Midbrain (tissue), 1 donor: Measurements from ENCODE around the gene CHGA.

Source experiments
- DNase-seq: peaks from one replicate; lab custom pipeline; 2025; lab: John Stamatoyannopoulos, UW

Gene CHGA

DNA sequence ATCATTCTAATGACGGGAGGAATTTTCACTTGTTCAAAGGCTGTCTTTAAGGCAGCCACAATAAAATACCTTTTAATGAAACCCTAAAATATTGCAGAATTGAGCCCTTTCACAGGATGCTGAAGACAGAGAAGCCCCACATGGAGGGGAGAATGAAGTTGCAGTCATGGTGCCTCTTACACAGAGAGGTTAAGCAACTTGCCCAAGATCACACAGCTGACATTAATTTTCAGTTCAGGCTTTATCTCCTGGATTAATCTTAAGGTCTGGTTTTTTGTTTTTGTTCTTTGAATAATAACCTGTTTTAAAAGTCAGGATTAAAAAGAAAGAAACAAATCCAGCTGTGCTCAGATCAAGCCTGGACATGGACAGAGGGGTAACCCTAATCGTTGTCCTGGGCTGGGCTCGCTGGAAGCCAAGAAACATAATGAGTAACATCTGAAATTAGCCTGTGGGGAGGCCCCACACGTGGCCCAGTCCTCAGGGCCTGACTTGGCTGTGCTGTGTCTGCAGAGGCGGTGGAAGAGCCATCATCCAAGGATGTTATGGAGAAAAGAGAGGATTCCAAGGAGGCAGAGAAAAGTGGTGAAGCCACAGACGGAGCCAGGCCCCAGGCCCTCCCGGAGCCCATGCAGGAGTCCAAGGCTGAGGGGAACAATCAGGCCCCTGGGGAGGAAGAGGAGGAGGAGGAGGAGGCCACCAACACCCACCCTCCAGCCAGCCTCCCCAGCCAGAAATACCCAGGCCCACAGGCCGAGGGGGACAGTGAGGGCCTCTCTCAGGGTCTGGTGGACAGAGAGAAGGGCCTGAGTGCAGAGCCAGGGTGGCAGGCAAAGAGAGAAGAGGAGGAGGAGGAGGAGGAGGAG, 8.0 kb downstream of the CHGA start:
- no peak for DNase-seq

DNA sequence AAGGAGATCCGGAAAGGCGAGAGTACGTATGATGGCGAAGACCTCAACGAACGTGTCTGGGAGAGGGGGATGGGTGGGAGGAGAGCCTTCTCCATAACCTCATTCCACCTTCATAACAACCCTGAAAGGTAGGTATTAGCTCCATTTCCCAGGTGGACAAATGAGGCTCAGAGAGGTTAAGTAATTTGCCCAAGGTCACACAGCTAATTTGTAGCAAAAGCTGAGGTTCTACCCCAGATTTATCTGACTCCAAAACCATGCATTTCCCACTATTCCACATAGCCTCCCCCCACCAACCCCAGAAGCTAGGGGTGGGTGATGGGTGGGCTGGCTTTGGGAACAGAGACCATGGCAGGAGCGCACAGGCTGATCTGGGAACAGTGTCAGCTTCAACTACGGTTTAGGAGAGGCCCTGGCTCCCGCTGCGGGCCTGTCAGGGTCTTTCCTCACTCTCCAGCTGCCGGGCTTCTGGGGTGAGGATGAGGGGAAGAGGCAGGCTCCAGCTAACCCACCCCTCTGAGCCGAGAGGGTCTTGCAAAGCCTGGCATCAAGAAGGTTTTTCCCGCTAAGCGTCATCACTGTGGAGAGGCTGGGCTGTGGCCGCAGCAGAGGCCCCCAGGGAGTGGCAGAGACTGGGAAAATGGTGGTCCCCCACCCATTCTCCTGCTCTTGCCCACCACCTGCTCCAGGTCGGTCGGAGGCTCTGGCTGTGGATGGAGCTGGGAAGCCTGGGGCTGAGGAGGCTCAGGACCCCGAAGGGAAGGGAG, 8.9 kb downstream of the CHGA start:
- no peak for DNase-seq

DNA sequence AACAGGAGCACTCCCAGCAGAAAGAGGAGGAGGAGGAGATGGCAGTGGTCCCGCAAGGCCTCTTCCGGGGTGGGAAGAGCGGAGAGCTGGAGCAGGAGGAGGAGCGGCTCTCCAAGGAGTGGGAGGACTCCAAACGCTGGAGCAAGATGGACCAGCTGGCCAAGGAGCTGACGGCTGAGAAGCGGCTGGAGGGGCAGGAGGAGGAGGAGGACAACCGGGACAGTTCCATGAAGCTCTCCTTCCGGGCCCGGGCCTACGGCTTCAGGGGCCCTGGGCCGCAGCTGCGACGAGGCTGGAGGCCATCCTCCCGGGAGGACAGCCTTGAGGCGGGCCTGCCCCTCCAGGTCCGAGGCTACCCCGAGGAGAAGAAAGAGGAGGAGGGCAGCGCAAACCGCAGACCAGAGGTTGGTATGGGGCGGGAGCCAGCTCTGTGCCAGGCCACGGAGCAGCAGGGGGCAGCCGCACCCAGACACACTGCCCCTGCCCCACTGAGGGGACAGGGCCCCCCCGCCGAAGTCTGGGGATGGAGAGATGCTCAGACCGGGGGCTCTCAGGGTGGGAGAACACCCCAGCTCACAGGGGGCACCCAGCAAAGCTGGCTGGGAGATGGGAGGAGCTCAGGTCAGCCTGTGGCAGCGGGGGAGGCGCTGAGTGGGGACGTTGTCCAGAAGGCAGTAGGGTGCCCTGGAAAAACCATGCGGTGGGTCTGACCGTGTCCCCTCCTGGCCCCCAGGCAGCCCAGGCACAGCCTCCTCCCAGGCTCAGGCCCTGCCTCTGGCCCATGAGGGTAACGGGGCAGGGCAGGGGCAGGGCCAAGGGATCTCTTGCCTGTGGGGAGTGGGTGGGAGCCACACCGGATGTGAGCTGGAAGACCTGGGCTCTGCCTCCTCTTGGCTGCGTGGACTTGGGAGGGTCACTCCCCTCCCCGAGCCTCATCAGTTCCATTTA, 9.8 kb downstream of the CHGA start:
- no peak for DNase-seq

DNA sequence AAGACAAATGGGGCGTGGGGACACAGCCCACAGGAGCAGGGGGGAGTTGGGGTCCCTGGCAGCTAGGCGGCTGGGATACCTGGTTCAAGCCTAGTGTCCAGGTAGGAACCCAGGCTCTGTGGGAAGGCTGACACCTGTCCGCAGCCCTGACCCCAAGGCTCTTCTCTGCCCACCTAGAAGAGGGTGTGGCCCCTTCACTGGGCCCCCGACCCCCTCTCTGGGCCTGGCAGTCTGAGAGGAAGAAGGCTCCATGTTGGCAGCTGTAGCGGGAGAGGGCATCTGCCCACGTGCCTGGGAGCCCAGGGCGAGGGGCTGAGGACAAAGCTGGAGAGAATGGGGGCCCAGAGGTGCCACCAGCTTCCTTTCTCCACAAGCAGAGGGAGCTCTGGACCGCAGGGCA, 10.5 kb downstream of the CHGA start:
- no peak for DNase-seq

DNA sequence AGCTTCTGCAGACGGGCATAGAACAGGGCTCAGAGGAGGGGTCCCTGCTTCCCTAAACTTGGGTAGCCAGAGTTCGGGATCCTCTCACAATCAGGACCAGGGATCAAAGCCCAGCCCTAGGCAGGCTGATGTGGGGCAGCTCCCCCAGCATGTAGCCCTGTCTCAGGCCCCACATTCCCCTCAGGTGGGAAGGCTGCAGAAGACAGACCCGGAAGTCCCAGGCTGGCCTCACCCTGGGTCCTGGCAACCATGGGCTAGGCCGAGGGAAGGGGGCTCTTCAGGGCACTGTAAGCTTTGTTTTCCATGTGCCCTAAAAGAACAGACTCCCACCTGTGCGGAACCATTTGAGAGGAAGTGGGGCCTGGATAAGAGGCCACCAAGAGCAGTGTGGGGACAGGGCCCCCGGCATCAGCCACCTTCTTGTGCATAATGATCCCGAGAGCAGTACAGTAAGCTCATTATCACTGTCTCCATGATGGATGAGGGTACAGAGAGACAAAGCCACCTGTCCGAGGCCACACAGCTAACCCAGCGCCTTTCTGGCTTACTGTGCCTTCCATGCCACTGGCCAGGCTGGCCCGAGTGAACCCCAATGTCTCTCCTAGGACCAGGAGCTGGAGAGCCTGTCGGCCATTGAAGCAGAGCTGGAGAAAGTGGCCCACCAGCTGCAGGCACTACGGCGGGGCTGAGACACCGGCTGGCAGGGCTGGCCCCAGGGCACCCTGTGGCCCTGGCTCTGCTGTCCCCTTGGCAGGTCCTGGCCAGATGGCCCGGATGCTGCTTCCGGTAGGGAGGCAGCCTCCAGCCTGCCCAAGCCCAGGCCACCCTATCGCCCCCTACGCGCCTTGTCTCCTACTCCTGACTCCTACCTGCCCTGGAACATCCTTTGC, 11.5 kb downstream of the CHGA start:
- DNase-seq: no peak

DNA sequence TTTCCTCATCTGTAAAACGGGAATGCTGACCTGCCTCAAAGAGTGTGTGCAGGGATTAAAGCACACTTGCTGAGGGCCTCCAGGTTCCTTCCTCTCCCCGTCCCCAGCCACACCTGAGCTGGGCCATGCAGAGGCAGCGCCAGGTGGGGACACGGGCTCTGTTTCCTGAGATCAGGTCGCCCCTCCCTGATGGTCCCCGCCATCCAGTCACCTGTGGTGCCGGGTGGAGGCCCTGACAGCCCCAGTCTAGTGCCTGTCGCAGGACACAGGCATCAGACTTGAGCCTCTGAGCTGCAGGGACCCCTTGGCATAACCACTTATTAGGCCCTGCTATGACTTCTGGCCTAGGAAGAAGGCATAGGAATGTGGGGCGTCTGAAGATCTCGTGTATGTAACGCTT, 12.5 kb downstream of the CHGA start:
- DNase-seq: no peak

DNA sequence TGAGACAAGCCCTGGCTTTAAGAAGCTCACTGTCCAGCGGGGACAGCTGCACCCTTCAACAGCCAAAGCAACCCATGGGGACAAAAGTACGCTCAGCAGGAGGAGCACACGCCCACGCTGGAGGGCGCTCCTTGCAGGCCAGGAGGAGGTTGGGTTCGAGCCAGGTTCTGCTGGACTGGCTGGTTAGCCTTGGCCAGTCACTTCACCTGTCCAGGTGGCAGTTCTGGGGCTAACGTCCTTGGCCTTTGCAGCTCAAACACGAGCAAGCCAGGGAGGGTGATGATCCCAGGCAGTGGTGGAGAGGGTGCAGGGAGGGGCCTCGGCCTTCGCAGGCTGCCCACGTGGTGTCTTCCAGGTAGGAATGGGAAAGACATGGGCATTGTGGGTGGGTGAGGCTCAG, 13.1 kb downstream of the CHGA start:
- no peak for DNase-seq

DNA sequence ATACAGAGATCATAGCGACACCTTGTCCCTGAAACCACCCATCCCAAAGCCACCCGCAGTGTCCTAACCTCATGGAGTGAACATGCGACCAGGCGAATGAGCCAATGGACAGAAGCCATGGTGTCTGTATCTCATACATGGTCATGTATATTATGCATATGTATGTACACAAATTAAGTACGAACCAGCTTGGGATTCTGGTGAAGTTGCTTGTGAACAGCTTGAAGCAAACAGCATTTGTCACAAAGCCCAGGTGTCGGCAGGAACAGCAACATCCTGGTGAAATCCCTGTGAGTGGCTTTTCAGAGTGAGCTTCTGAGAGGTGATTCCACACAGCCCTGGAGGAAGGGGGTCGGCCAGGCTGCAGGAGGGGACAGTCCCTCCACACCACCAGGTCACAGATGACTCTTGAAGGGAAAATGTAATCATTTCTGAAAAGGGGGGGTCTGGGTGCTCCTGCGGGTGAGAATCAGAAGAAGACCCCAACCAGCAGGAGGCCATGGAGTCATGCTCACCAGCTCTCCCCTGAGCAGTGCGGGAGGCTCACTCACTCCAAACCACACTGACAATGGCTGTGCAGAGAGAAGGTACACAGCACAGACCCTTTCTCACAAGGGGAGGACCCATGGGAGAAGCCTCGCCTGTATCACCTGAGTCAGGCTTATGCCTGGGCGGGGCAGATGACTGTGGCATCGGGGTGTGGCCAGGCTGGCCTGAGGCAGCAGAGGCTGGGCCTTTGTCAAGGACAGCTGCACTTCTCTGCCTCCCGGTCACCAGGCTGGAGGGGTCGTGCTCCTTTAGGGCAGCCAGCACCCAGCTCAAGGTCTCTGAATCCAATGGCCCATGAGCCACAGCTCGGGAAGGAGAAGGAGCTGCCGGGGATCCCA, 14.3 kb downstream of the CHGA start:
- no peak for DNase-seq

DNA sequence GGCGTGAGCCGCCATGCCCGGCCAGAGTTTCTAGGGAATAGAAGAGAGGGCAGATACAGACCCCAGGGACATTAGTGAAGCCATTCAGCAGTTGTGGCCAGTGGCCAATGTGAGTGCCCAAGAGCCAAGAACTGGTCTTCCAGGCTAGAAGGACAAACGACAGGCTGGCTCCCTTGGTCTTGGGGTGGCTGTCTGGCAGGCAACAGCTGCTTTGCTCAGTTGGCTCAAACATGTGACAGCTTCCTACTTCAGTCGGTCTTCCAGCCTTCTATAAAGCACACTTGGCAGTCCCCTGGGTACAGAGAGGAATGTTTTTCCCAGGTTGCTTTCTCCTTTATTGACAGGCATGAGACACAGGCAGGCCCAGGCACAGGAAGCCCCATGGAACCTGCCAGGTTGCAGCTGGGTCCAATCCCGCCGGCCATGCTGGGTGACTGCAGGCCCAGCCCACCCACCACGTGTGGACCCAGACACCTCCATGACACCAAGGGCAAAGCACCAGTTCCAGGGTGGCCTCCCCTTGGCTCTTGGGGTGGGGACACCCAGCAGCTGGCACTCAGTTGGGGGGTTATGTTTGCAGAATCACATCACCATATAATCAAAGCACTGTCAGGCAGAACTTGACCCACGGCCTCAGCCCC, 15.4 kb downstream of the CHGA start:
- DNase-seq: no peak

DNA sequence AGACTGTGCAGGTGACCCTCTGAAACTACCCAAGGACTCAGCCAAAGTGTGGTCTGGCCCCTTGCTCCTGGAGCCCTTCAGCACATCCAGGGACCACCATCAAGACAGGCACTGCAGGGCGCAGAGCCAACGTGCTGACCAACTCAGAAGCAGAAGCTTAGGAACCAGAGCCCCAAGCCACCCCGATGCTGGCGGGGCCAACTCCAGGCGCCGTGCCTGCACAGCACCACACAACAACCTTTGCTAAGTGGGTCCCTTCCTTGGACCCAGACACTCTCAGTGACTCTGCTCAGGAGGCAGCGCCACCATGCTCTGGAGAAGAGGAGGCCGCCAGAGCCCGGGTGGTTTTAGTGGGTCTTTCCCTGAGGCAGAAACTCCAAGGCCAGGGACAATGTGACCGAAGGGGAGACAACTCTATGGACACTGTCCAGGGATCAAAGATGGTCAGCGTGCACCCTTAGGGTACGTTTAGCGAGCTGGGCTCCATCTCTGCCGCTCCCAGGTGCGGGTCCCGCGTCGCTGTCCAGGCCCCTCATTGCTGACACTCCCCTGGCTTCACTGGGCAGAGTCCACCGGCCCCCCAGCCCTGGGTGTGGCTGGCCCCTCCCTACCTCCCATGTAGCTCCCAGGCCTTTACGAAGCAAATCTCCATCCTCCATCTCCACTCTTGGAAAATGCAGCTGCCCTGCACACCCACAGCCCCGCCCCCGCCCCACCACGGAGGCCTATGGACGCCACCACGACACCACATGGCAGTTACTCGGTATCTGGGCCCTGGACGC, 16.1 kb downstream of the CHGA start:
- no peak for DNase-seq

DNA sequence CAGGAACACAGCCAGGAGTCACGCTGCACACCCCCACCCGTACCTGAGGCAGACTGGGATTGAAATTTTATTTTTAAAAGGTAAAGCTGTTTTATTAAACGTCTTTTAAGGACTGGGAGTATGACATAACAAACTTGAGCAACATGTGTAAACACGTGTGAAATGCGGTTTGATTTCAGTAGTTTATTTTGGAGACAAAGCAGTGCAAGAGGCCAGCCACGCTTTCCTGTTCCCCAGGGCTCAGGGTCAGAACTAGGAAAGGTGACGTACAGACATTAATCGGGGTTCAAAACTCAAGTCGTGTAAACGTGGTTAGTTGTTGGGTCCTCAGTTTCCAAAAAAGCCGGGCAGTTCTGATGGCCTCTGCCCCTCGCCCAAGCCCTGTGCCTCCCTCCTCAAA, 16.7 kb downstream of the CHGA start:
- DNase-seq: no peak

DNA sequence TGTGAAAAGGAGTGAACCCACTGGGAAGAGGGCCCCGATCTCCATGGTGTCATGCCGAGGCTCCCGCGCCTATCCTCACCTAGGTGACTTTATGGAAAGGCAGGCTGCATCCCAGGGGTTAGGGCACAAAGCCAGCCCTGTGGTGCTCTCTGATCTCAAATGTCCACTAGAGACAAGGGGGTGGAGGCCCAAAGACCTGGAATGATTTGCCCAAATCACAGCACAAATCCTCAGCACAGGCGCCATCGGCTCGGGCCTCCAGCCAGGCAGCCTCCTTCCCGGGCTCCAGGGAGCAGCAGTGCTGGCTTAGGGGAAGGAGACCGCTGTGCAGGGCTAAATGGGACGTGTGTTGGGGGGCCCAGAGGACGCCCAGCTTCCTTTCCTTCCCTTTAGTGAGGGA, 17.6 kb downstream of the CHGA start:
- DNase-seq: no peak

DNA sequence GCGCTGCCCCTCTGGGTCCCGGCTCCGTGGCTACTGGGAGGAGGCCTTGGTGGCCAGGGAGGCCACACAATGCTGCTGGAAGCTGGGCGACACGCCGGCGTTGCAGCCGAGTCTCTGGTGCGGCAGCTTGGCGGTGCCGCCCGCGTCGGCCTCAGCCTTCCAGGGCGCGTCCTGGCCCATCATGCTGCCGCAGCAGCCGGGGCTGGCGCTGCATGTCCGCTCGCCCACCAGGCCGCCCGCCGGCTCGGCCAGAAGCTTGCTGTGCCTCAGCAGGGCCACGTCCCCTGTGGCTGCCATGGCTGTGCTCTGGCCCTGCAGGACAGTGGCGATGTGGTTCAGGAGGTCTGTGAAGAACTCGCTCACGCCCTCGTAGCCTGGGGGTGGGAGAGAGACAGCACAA, 18.6 kb downstream of the CHGA start:
- no peak for DNase-seq

DNA sequence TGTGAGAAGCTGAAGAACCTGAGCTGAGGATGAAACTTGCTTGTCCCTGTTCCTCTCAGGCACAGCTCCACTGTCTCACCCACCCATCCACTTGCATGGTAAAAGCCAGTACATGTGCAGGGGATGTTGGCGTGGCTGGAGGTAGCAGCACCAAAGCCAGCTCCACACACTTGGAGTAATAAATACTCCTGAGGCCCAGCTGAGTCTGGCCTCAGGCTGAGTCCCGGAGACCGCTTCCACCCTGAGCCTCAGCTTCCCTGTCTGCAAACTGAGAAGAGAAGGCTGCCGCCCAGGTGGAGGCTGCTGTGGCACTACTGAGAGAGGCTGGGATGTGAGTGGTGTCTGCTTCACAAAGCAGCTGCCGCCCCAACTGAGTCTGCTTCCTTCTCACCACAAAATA, 19.2 kb downstream of the CHGA start:
- no peak for DNase-seq

DNA sequence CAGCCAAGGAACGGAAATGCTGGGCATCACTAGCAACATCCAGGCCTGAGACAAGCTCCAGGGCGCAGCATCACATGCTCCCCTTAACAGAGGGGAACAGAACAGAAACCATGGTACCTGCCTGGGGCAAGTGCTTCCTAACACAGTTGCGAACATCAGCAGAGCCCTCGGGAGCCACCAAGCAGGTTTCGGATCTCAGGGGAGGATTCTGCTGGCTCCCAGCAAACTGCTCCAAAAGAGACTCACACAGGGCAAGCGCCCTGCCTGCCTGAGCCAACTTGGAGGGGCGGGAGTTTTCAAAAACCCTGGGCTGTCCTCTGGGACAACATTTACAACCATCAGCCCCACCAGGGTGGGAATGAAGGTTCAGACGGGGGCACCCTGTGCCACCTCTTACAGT, 19.6 kb downstream of the CHGA start:
- DNase-seq: no peak

DNA sequence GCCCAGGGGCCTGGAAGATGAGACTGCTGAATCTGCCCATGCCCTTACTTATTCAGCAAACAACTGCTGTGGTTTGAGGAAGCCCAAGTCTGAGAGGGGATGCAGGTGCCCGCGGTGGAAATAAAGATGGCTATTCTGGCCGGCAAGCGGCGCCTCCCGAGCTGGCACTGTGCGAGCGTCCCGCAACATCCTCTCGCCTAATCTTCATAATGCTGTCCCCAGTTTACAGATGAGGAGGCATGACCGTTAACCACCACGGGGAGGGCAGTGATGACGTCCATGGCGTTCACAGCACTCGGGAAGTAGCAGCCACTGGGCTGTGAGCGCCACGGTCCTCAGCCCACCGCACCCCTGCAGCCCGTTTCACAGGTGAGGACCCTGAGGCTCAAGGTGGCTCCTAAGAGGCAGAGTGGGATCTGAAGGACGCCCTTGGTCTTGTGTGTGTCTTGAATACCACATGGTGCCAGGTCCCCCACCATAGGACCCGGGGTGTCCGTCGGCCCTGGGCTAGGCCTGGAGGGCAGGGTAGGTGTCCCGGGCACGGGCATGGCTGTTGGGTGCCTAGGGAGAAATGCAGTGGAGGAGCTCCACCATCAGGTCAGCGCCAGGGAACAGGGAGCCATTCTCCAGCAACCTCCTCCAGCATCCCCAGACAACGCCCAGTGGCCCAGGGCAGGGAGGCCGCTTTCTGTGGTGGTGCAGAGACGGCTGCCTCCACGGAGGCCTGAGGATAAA, 20.2 kb downstream of the CHGA start:
- DNase-seq: no peak

DNA sequence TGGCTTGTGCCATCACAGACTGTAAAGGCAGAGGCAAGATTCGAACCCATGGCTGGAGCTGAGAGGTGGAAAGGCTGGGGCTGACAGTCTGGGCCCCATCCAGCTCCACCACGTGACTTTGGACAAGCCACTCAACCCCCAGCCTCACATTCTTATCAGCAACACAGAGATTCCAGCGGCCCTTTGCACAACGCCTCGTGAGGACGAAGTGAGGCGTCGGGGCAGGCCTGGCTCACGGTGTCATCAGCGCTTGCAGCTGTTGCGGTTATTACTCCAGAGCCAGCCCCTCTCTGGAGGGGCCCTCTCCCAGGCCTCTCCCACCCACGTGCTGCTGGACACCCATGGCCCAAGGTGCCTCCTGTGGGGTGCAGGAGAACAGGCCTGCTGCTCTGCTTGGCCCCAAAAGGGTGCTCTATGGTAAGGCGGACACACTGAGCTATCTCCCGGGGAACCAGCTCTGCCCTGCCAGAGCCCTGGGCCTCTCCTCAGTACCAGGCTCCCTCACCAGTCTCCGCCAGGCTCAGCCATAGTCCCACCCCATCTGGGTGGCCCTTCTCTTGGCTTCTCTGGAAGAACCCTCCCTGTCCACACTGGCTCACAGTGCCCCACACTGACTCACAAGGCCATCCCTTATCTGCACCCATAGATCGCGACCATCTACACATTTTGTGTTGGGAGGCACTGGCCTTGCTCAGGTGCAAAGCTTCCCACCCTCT, 21.1 kb downstream of the CHGA start:
- no peak for DNase-seq

DNA sequence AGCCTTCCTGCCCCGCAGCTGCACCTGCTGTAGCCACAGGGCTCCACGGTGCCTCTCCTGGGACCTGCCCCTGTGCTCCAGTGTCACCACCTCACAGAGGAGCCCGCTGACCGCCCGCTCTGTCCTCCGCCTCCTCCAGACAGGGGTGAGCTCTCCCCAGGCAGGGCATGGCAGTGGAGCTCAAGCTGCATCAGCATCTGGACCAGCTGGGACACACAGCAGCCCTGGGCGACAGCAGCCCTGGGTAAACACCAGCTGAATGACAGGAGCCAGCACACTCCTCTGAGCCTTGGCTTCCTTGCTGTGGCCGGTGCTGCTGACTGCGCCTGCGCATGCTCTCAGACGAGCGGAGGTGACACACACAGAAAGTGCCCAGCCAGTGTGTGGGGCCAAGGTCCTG, 22.0 kb downstream of the CHGA start:
- DNase-seq: no peak
